GM19463 (cell line): ENCODE results near the gene DLGAP1.

Experiments
- ATAC-seq: cut with Tn5 transposase; IDR thresholded peaks from one replicate; pipeline ENCODE4 v1.9.1; 2021; ENCODE audit warnings: mild to moderate bottlenecking, moderate library complexity; ENCODE audit not compliant: unreplicated experiment

Gene DLGAP1

GRCh38 chr18:4016391-4017049 is 438.6 kb downstream of the DLGAP1 start:
- no peak for ATAC-seq

- ATAC-seq, result no peak
Observed at GRCh38 chr18:4007846-4008245, 447.3 kb downstream of the DLGAP1 start.

- no peak for ATAC-seq
Observed at GRCh38 chr18:4004183-4004829, 450.8 kb downstream of the DLGAP1 start.

GRCh38 chr18:3998698-3999333 is 456.3 kb downstream of the DLGAP1 start:
- no peak for ATAC-seq

- no peak for ATAC-seq
Observed at GRCh38 chr18:3995476-3996102, 459.5 kb downstream of the DLGAP1 start.

- ATAC-seq, result no peak
Observed at GRCh38 chr18:3993941-3994687, 461.0 kb downstream of the DLGAP1 start.

GRCh38 chr18:3985664-3986063 is 469.4 kb downstream of the DLGAP1 start:
- no peak for ATAC-seq

- no peak for ATAC-seq
Observed at GRCh38 chr18:3985020-3985419, 470.1 kb downstream of the DLGAP1 start.

- no peak for ATAC-seq
Observed at GRCh38 chr18:3984163-3984757, 470.8 kb downstream of the DLGAP1 start.

- ATAC-seq, result no peak
Observed at GRCh38 chr18:3983351-3983969, 471.6 kb downstream of the DLGAP1 start.

- no peak for ATAC-seq
Observed at GRCh38 chr18:3982541-3982940, 472.6 kb downstream of the DLGAP1 start.

GRCh38 chr18:3979024-3979423 is 476.1 kb downstream of the DLGAP1 start:
- no peak for ATAC-seq

GRCh38 chr18:3973191-3973850 is 481.8 kb downstream of the DLGAP1 start:
- ATAC-seq, result no peak

- ATAC-seq, result no peak
Observed at GRCh38 chr18:3972291-3972930, 482.7 kb downstream of the DLGAP1 start.

GRCh38 chr18:3970929-3971328 is 484.2 kb downstream of the DLGAP1 start:
- no peak for ATAC-seq

- ATAC-seq, result no peak
Observed at GRCh38 chr18:3967359-3968180, 487.5 kb downstream of the DLGAP1 start.

- ATAC-seq, result no peak
Observed at GRCh38 chr18:3966642-3967358, 488.3 kb downstream of the DLGAP1 start.

GRCh38 chr18:3966246-3966641 is 488.9 kb downstream of the DLGAP1 start:
- ATAC-seq, result no peak
